ENCODE results near the gene ACOT7.

The ACOT7 gene

DNA sequence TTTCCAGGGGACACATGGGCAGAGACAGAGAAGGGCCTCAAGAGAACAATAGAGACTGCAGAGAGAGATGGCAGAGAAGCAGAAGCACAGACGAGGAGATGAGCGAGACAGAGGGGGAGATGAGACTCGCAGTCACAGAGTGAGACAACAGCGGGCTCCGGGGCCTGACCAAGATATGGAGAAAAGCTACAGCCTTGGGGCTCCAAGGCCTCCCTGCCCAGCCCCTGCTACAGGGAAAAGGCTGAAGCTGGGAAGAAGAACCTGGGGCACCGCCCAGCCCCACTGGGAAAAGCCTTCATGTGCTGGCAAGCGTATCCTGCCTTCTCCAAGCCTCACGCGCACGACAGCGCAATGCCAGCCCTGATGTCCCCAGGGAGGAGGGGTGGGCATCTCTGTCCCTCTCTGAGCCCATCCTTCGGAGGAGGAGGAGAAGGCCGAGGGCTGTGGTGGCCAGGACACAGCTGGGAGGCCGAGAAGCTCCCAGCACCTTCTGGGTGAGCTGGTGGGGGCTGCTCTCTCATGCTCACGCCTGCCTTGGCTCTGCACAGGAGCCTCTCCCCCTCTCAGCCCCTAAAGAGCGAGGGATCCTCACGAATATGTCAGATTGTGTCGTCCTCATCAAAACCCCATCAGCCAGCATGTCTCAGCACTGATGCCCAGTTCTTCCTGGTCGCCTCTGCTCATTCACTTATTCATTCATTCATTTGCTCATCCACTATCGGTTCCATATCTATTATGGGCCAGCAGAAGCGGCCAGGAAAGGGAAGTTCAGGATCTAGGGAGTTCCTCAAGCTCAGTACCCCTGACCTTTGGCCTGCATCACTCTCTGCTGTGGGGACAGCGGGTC, 56.6 kb downstream of the ACOT7 start:
- TF ChIP-seq, protein P1, sequence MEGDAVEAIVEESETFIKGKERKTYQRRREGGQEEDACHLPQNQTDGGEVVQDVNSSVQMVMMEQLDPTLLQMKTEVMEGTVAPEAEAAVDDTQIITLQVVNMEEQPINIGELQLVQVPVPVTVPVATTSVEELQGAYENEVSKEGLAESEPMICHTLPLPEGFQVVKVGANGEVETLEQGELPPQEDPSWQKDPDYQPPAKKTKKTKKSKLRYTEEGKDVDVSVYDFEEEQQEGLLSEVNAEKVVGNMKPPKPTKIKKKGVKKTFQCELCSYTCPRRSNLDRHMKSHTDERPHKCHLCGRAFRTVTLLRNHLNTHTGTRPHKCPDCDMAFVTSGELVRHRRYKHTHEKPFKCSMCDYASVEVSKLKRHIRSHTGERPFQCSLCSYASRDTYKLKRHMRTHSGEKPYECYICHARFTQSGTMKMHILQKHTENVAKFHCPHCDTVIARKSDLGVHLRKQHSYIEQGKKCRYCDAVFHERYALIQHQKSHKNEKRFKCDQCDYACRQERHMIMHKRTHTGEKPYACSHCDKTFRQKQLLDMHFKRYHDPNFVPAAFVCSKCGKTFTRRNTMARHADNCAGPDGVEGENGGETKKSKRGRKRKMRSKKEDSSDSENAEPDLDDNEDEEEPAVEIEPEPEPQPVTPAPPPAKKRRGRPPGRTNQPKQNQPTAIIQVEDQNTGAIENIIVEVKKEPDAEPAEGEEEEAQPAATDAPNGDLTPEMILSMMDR (IDR thresholded peaks at IDR 0.05): no peak
- H3K9me3 ChIP-seq: no peaks in the 10 kb centered on the region
- no peak overlapping the region for H3K4me3 ChIP-seq (ENCODE audit: low read depth in 1 of 2, low read length in 1 of 2)
- no peak overlapping the region for H3K27ac ChIP-seq
- H3K4me1 ChIP-seq (ENCODE audit: control insufficient read depth in 1 of 2, insufficient read depth in 1 of 2, low read depth in 1 of 2, low read length in 1 of 2): no peaks in the 10 kb centered on the region
- no peaks in the 10 kb centered on the region for H3K36me3 ChIP-seq
- no peaks in the 10 kb centered on the region for H3K27me3 ChIP-seq

DNA sequence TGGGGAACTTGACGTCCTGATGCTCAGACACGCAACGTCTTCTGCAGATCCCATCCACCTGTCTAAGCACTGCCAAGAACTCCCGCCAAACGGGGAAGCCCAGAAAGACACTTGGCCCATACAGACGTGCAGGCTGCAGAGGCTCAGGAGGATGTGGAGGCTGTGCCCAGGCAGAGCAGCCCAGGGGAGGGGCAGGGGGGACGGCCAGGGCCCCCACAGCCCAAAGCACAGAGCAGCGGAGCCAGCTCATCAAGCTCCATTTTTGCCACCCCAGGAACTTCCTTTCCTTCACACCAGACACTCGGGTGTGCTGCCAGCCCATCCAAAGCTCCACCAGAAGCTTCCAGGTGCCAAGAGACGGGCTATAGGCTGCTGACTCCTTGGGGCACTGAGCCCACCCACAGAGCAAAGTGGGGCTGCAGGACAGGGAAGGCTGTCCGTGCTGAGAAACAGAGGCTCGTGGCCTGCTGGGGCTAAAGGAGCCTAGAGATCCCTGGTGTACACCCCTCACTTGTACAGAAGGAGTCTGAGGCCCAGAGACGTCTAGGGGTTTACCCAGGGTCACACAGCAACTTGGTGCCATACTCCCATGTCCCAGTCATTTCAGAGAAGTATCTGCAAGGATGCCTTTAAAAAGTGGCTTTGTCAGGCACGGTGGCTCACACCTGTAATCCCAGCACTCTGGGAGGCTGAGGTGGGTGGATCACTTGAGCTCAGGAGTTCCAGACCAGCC, 59.1 kb downstream of the ACOT7 start:
- no peak overlapping the region for H3K4me3 ChIP-seq (ENCODE audit: low read depth in 1 of 2, low read length in 1 of 2)
- no peaks in the 10 kb centered on the region for H3K4me1 ChIP-seq (ENCODE audit: control insufficient read depth in 1 of 2, insufficient read depth in 1 of 2, low read depth in 1 of 2, low read length in 1 of 2)
- H3K36me3 ChIP-seq: no peaks in the 10 kb centered on the region
- TF ChIP-seq, protein P1 (IDR thresholded peaks at IDR 0.05): no peak
- no peaks in the 10 kb centered on the region for H3K9me3 ChIP-seq
- no peak overlapping the region for H3K27ac ChIP-seq
- H3K27me3 ChIP-seq: no peaks in the 10 kb centered on the region

DNA sequence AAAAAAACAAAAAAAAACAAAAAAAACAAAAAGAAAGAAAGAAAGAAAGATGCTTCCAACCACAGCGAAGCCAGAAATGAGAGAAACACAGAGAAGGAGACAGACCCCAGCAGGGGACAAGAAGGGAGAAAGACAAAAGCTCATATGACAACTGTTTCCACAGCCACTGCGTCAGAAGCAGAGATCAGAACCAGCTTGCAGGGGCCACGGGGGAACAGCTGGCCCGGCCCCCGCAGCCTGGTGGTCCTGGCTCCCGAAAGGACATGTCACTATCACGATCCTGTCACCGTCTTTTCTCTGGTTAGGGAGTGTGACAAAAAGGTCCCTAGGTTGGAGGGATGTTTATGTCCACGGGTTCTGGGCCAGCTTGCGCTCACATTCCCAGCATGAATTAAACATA, 60.7 kb downstream of the ACOT7 start:
- Histone ChIP-seq H3K4me1 (ENCODE audit: control insufficient read depth in 1 of 2, insufficient read depth in 1 of 2, low read depth in 1 of 2, low read length in 1 of 2) (no peaks in the 10 kb centered on the region), H3K4me3 (ENCODE audit: low read depth in 1 of 2, low read length in 1 of 2) (no peak overlapping the region), H3K9me3 (no peaks in the 10 kb centered on the region), H3K27ac (no peak overlapping the region), H3K36me3 (no peaks in the 10 kb centered on the region), H3K27me3 (no peaks in the 10 kb centered on the region)
- TF ChIP-seq, protein P1 (IDR thresholded peaks at IDR 0.05): no peak

DNA sequence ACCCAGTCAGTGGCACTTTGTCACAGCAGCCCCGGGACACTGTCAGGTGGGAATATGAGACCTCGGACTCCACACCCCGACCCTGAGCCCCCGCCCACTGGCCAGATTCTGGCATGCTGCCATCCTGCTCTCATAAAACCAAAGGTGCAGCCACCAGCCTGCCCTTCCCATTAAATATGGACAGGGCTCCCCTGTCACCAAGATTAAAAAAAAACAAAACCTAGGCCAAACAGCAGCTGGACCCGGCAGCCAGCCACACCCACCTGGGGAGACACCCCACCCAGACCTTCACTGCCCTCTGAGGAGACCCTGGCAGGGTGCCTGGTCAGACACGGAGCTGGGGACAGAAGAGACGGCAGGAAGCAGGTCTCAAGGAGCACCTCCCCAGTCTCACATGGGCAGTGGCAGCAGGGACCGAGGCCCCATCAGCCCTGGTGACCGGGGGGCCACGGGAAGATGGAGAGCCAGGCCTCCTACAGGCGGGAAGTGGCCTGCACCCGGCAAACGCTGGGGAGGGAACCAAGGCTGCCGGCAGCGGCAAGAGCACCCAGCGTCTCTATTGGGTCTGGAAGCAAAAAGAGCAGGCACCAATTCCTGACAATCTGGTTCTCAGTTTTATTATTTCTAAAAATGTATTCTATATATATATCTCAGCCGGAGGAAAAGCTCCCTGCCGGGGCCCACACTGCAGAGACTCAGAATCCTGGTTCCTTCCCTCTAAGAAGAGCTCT, 61.9 kb downstream of the ACOT7 start:
- Histone ChIP-seq H3K36me3 (no peaks in the 10 kb centered on the region), H3K9me3 (no peaks in the 10 kb centered on the region), H3K27me3 (no peaks in the 10 kb centered on the region), H3K4me3 (ENCODE audit: low read depth in 1 of 2, low read length in 1 of 2) (no peak overlapping the region), H3K4me1 (ENCODE audit: control insufficient read depth in 1 of 2, insufficient read depth in 1 of 2, low read depth in 1 of 2, low read length in 1 of 2) (no peaks in the 10 kb centered on the region), H3K27ac (no peak overlapping the region)
- TF ChIP-seq, protein P1 (IDR thresholded peaks at IDR 0.05): no peak

DNA sequence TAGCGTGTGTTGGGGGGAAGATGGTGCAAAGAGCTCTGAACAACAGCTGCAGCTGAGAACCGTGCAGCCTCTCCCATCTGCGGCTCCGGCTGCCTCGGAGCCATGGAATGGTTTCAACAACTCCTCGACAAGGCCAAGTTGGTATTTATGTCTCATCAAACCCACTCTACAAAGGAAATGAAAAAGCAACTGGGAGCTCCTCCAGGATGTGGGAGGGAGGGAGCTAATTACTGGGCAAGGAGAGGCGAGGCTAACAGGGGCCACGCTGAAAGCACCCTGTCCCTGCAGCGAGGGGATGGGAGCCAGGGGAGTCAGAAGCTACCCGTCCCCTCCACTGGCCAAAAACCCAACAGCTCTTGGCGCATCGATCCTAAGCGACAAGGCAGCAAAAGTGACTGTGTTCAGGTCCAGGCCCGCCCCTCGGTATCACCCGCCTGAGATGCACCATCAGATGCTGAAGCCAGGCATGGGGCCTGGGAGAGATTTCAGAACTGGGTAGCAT, 63.1 kb downstream of the ACOT7 start:
- H3K27me3 ChIP-seq: no peaks in the 10 kb centered on the region
- H3K4me1 ChIP-seq (ENCODE audit: control insufficient read depth in 1 of 2, insufficient read depth in 1 of 2, low read depth in 1 of 2, low read length in 1 of 2): no peaks in the 10 kb centered on the region
- H3K9me3 ChIP-seq: no peaks in the 10 kb centered on the region
- TF ChIP-seq, protein P1 (IDR thresholded peaks at IDR 0.05): no peak
- H3K4me3 ChIP-seq (ENCODE audit: low read depth in 1 of 2, low read length in 1 of 2): no peak overlapping the region
- no peaks in the 10 kb centered on the region for H3K36me3 ChIP-seq
- H3K27ac ChIP-seq: no peak overlapping the region
